Activated CD4-positive, alpha-beta T cell treated with anti-CD3 and anti-CD28 coated beads, Interleukin-2, amount 10 ng/mL, durations not matched to agents 7 days and 5 days (primary cell): ENCODE results near the gene DUS3L. TPM values are rescaled to one million over a fixed set of nuclear protein-coding genes. Genes with fewer than 3 reads are reported as not detected.
"Not testable (repeated sequence)": the region's sequence is repeated elsewhere in the genome, so short reads cannot be mapped to it uniquely, and the experiment has no call there.

Source experiments
- CTCF ChIA-PET: fragments of 350-600 bp; sonication (Branson Sonifier 250); formaldehyde crosslinking; loops from one replicate; lab custom pipeline; 2021; ENCODE audit warnings: antibody characterized with exemption; lab: Charles Lee
- POLR2A ChIA-PET: fragments of 350-600 bp; sonication (Branson Sonifier 250); formaldehyde crosslinking; loops from one replicate; lab custom pipeline; 2021; ENCODE audit warnings: antibody characterized with exemption; lab: Charles Lee
- DNase-seq: peaks from one replicate; pipeline ENCODE4 v3.0.0-alpha.2; 2020
- H3K27ac Mint-ChIP-seq: one replicate; pipeline ENCODE4 v1.8.0; 2021; ENCODE audit warnings: mild to moderate bottlenecking, moderate library complexity, mixed read lengths
- H3K27me3 Mint-ChIP-seq: one replicate; pipeline ENCODE4 v1.8.0; 2021; ENCODE audit warnings: mixed read lengths
- H3K36me3 Mint-ChIP-seq: one replicate; pipeline ENCODE4 v1.8.0; 2021; ENCODE audit warnings: low read depth, mixed read lengths
- H3K4me1 Mint-ChIP-seq: one replicate; pipeline ENCODE4 v1.8.0; 2021; ENCODE audit warnings: mixed read lengths
- H3K4me3 Mint-ChIP-seq: one replicate; pipeline ENCODE4 v1.8.0; 2021; ENCODE audit warnings: mild to moderate bottlenecking, moderate library complexity, mixed read lengths
- H3K9me3 Mint-ChIP-seq: one replicate; pipeline ENCODE4 v1.8.0; 2021; ENCODE audit warnings: mixed read lengths
- total RNA-seq, 2 experiments: library from RNA; stranded (reverse); gene quantifications; one replicate each; pipeline ENCODE4 v1.2.3, GENCODE V29; 2021

DUS3L gene
- total RNA-seq, 2 experiments from 2014 or later = 49.9 to 60.8 TPM

GRCh38 chr19:5787409-5788182, 3.4 kb downstream of the DUS3L start:
- Mint-ChIP-seq H3K9me3 (no peaks in the 10 kb centered on the region), H3K27me3 (no peaks in the 10 kb centered on the region), H3K4me1 (peaks cover 11% of the 10 kb centered on the region), H3K27ac (no peak overlapping the region), H3K36me3 (peaks cover 31% of the 10 kb centered on the region), H3K4me3 (no peak overlapping the region)
- ChIA-PET POLR2A (no interaction called here), CTCF (interaction anchor here (0.8 to 1.6 kb wide), 2 partner anchors 16 to 101 kb away, joined by 3 to 6 read pairs; no protein-coding TSS in a partner anchor)
- DNase-seq = no peak

- H3K4me3 Mint-ChIP-seq = no peak overlapping the region
- CTCF ChIA-PET = no interaction called here
- H3K27me3 Mint-ChIP-seq = no peaks in the 10 kb centered on the region
- no peaks in the 10 kb centered on the region for H3K9me3 Mint-ChIP-seq
- peaks cover 11% of the 10 kb centered on the region for H3K4me1 Mint-ChIP-seq
- peaks cover 31% of the 10 kb centered on the region for H3K36me3 Mint-ChIP-seq
- POLR2A ChIA-PET = no interaction called here
- no peak overlapping the region for H3K27ac Mint-ChIP-seq
- DNase-seq = no peak
Measured at GRCh38 chr19:5786593-5787408, 4.2 kb downstream of the DUS3L start.

- peaks cover 26% of the 10 kb centered on the region for H3K36me3 Mint-ChIP-seq
- H3K27me3 Mint-ChIP-seq = no peaks in the 10 kb centered on the region
- H3K27ac Mint-ChIP-seq = no peak overlapping the region
- no peaks in the 10 kb centered on the region for H3K9me3 Mint-ChIP-seq
- H3K4me1 Mint-ChIP-seq = peaks cover 5% of the 10 kb centered on the region
- no peak overlapping the region for H3K4me3 Mint-ChIP-seq
- no peak for DNase-seq
- ChIA-PET CTCF (no interaction called here), POLR2A (no interaction called here)
Measured at GRCh38 chr19:5785423-5785822, 5.5 kb downstream of the DUS3L start.

- H3K4me3 Mint-ChIP-seq = no peak within 1 kb of the TSS
Measured at GRCh38 chr19:5784581-5785147, 6.3 kb downstream of the DUS3L start, which contains the start of gene PRR22. Gene PRR22, minus strand, starts transcription at chr19:5784746. Its CDS starts 86 bp downstream, at chr19:5784660.

GRCh38 chr19:5782945-5783919, 7.7 kb downstream of the DUS3L start:
- ChIA-PET POLR2A (no interaction called here), CTCF (interaction anchor here (0.5 to 1.5 kb wide), 3 partner anchors 21 to 1702 kb away, joined by 4 to 6 read pairs (median 4); partner anchors contain the start of gene RPL36)
- H3K4me3 Mint-ChIP-seq = no peak overlapping the region
- DNase-seq = no peak
- no peak overlapping the region for H3K27ac Mint-ChIP-seq
- no peaks in the 10 kb centered on the region for H3K9me3 Mint-ChIP-seq
- H3K4me1 Mint-ChIP-seq = no peaks in the 10 kb centered on the region
- H3K36me3 Mint-ChIP-seq = peaks cover 12% of the 10 kb centered on the region
- no peaks in the 10 kb centered on the region for H3K27me3 Mint-ChIP-seq

More at GRCh38 chr19:5784581-5785147, 6.3 kb downstream of the DUS3L start, which contains the start of gene PRR22:
- no peaks in the 10 kb centered on the region for H3K27me3 Mint-ChIP-seq
- DNase-seq = no peak
- H3K36me3 Mint-ChIP-seq = peaks cover 19% of the 10 kb centered on the region
- no peaks in the 10 kb centered on the region for H3K9me3 Mint-ChIP-seq
- CTCF ChIA-PET = interaction anchor here (0.5 kb wide), 1 partner anchor 100 kb away, joined by 3 read pairs; no protein-coding TSS in a partner anchor
- H3K4me1 Mint-ChIP-seq = no peaks in the 10 kb centered on the region
- POLR2A ChIA-PET = no interaction called here
- no peak within 1 kb of the TSS for H3K27ac Mint-ChIP-seq

DNA sequence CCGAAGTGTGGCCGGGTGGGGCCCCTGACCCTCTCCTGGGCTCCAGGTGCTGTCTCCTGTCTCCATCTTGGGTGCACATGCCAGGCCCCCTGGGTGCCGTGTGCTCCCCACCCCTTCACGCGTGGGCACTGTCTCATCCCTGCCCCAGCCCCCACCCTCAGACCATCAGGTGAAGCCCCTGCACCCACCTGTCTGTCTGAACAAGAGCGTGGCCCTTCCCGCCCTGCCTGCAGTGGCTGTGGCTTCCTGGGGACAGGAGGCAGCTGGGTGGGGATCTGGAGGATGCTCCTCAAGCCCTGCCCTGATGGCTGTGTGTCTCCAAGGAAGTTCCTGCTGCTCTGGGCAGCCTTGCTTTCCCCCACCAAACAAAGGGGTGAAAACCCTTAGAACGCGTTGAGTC, 8.6 kb downstream of the DUS3L start:
- no peak for DNase-seq
- H3K4me1 Mint-ChIP-seq = no peaks in the 10 kb centered on the region
- H3K4me3 Mint-ChIP-seq = no peak overlapping the region
- H3K9me3 Mint-ChIP-seq = no peaks in the 10 kb centered on the region
- ChIA-PET POLR2A (no interaction called here), CTCF (interaction anchor here (1.4 kb wide), 1 partner anchor 93 kb away, joined by 4 read pairs; the partner anchor contains the start of gene RPL36)
- peaks cover 8% of the 10 kb centered on the region for H3K36me3 Mint-ChIP-seq
- H3K27me3 Mint-ChIP-seq = no peaks in the 10 kb centered on the region
- no peak overlapping the region for H3K27ac Mint-ChIP-seq

DNA sequence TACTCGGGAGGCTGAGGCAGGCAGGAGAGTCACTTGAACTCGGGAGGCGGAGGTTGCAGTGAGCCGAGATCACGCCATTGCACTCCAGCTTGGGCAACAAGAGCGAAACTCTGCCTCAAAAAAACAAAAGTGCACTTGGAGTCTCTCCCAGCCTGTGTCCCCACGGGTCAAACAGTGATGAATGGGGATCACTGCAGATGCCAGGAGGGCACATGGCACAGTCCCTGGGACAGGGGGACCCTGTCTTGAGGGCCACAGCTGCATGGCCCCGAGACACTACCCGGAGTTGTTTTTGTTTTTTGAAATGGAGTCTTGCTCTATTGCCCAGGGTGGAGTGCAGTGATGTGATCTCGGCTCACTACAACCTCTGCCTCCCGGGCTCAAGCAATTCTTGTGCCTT, 10.0 kb downstream of the DUS3L start:
- CTCF ChIA-PET, H3K4me3 Mint-ChIP-seq, H3K36me3 Mint-ChIP-seq, H3K27me3 Mint-ChIP-seq, H3K4me1 Mint-ChIP-seq, H3K27ac Mint-ChIP-seq, H3K9me3 Mint-ChIP-seq, DNase-seq, POLR2A ChIA-PET: not testable (repeated sequence)

GRCh38 chr19:5778402-5778801, 12.6 kb downstream of the DUS3L start:
- no peak for DNase-seq
- peaks cover 1% of the 10 kb centered on the region for H3K27me3 Mint-ChIP-seq
- POLR2A ChIA-PET = no interaction called here
- H3K9me3 Mint-ChIP-seq = no peaks in the 10 kb centered on the region
- H3K36me3 Mint-ChIP-seq = no peaks in the 10 kb centered on the region
- H3K4me1 Mint-ChIP-seq = no peaks in the 10 kb centered on the region
- H3K27ac Mint-ChIP-seq = no peak overlapping the region
- CTCF ChIA-PET = interaction anchor here (0.9 kb wide), 1 partner anchor 12 kb away, joined by 3 read pairs; no protein-coding TSS in a partner anchor
- H3K4me3 Mint-ChIP-seq = no peak overlapping the region

DNA sequence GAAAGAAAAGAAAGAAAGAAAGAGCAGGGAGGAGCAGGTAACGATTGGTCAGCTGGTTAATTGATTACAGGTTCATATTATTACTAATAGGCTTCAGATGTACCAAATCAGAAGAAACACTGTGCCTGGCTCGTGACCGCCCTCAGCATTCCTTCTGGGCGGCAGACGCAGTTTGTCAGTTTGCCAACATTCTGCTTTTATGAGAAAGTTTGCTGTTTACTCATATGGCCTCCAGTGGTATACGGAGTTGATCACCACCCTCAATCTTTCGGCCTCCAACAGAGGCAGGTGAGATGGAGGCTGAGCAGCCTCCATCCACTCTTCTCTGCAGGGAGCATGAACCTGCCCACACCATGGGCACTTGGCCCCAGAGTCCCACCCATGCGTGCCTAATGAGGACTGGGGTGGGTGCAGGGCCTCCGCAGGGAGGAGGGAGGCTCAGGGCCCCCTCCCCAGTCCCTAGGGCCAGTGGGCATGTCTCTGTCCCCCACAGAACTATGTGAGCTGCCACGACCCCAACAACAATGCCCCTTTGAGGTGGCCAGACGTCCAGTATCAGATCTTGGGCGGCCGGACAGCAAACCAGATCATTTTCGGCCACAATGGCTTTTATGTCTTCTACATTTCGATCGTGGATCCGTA, 15.2 kb downstream of the DUS3L start:
- H3K9me3 Mint-ChIP-seq = no peaks in the 10 kb centered on the region
- H3K36me3 Mint-ChIP-seq = no peaks in the 10 kb centered on the region
- ChIA-PET POLR2A (no interaction called here), CTCF (interaction anchor here (0.7 kb wide), 1 partner anchor 146 kb away, joined by 4 read pairs; no protein-coding TSS in a partner anchor)
- no peaks in the 10 kb centered on the region for H3K4me1 Mint-ChIP-seq
- no peak overlapping the region for H3K4me3 Mint-ChIP-seq
- no peak for DNase-seq
- H3K27me3 Mint-ChIP-seq = peaks cover 4% of the 10 kb centered on the region
- no peak overlapping the region for H3K27ac Mint-ChIP-seq

DNA sequence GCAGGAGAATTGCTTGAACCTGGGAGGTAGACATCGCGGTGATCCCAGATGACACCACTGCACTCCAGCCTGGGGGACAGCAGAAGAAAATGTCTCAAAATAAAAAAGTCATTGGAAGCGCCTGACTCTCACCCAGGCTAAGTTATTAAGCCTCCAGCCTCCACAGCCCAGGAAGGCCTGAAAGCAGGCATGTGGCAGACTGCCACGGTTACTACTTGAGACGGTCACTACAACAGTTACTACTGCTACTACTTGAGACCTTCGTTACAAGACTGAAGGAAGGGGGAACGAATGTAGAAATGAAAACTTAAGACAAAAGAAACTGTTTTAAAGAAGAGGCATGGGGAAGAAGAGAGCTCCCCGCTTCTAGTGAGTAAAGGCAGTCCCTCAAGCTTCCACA, 16.0 kb downstream of the DUS3L start:
- no peak for DNase-seq
- Mint-ChIP-seq H3K27ac (no peak overlapping the region), H3K27me3 (peaks cover 4% of the 10 kb centered on the region), H3K4me1 (no peaks in the 10 kb centered on the region), H3K36me3 (no peaks in the 10 kb centered on the region), H3K9me3 (no peaks in the 10 kb centered on the region), H3K4me3 (no peak overlapping the region)
- ChIA-PET POLR2A (no interaction called here), CTCF (interaction anchor here (0.7 kb wide), 1 partner anchor 146 kb away, joined by 4 read pairs; no protein-coding TSS in a partner anchor)

- peaks cover 4% of the 10 kb centered on the region for H3K27me3 Mint-ChIP-seq
- H3K36me3 Mint-ChIP-seq = no peaks in the 10 kb centered on the region
- ChIA-PET POLR2A (no interaction called here), CTCF (interaction anchor here (0.6 kb wide), 1 partner anchor 38 kb away, joined by 4 read pairs; no protein-coding TSS in a partner anchor)
- DNase-seq = no peak
- H3K27ac Mint-ChIP-seq = no peak overlapping the region
- H3K4me1 Mint-ChIP-seq = no peaks in the 10 kb centered on the region
- no peaks in the 10 kb centered on the region for H3K9me3 Mint-ChIP-seq
- H3K4me3 Mint-ChIP-seq = no peak overlapping the region
Measured at GRCh38 chr19:5773276-5773675, 17.7 kb downstream of the DUS3L start.
